ENCODE results near the gene ATN1. TPM values are rescaled to one million over a fixed set of nuclear protein-coding genes. Genes with fewer than 3 reads are reported as not detected.

Gene ATN1
- total and polyA plus RNA-seq, 9 of the 15 experiments (the other 6 are each of a cell fraction or from before 2014, with no cell fraction given), result 0.15 to 49.8 (median 2.7) TPM

DNA sequence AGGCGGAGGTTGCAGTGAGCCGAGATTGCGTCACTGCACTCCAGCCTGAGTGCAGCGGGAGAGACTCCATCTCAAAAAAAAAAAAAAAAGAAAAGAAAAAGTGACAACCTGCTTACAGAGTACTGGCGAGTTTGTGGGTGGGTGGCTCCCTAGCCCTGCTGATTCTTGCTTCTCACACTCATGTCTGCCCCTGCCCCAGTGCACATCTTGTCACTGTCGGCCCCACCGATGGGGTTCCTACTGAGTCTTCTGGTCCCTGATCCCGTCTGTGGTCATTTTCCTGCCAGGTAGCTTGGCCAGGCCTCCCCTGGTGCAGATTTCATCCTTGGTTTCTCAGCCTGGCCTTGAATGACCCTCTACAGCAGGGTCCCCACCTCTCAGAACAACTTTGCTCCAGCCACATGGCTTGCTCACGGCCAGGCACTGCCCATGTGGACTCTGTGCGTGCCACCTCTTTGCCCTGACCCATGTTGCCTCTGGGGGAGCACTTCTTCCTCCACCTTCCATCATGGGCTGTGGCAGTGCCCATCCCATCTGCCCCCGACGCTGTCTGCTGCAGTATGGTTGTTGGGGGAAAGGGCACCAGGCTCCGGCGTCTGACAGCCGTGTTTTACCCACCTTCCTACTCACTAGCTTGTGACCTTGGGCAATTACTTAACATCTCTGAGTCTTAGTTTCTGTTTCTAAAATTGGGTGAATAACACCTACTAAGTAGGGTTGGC is 21.3 kb downstream of the ATN1 start:
- no peak overlapping the region for H2AFZ ChIP-seq (ENCODE audit: low read depth, low read length)
- H3K4me3 ChIP-seq, result no peak overlapping the region
- no peak overlapping the region for H3K27ac ChIP-seq (ENCODE audit: extremely low read depth, low read depth, low read length)
- H3K4me2 ChIP-seq (ENCODE audit: insufficient read depth, low read length), result no peak overlapping the region
- intact Hi-C loops (cut with micrococcal nuclease) (no loop called here), in situ Hi-C loops (cut with MboI) (no loop called here)
- FAIRE-seq (no peak), DNase-seq (ENCODE audit: extremely low read depth in 1 of 4, low spot score in 3 of 4) (no peak), ATAC-seq (no peak)
- POLR2A ChIA-PET, result interaction anchor here (0.8 to 1.5 kb wide), 2 partner anchors 12 to 77 kb away, joined by 3 read pairs; no protein-coding TSS in a partner anchor
- WGBS (ENCODE audit: insufficient coverage, low coverage, missing lambda C conversion rate), result 74% methylated on average over 13 of the region's 15 CpGs
- H3K9ac ChIP-seq (ENCODE audit: insufficient read depth in 1 of 2, low read depth in 2 of 2, low read length in 2 of 2), result peak overlapping the region in 1 of 2 experiments; percentile 32; a peak in 1 of 4 replicates
- no peaks in the 10 kb centered on the region for H3K9me3 ChIP-seq (replicated peaks; ENCODE audit: control insufficient read depth, insufficient read depth, low read depth, low read length)
- no TSS peak for BruUV-seq (replicated peaks)
- no peaks in the 10 kb centered on the region for H3K9me1 ChIP-seq (ENCODE audit: control insufficient read depth, insufficient read depth, low read length)
- TF ChIP-seq CHCHD3 (CRISPR knock-in tag; IDR thresholded peaks at IDR 0.05) (no peak), POLR2A (conservative IDR thresholded peaks at IDR 0.05) (no peak), CBX1 (IDR thresholded peaks at IDR 0.05; ENCODE audit: low read depth) (no peak)
- TF ChIP-seq, protein P1, sequence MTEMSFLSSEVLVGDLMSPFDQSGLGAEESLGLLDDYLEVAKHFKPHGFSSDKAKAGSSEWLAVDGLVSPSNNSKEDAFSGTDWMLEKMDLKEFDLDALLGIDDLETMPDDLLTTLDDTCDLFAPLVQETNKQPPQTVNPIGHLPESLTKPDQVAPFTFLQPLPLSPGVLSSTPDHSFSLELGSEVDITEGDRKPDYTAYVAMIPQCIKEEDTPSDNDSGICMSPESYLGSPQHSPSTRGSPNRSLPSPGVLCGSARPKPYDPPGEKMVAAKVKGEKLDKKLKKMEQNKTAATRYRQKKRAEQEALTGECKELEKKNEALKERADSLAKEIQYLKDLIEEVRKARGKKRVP (CRISPR knock-in tag; IDR thresholded peaks at IDR 0.05), result no peak
- TF ChIP-seq, protein P2, sequence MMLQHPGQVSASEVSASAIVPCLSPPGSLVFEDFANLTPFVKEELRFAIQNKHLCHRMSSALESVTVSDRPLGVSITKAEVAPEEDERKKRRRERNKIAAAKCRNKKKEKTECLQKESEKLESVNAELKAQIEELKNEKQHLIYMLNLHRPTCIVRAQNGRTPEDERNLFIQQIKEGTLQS (IDR thresholded peaks at IDR 0.05), result no peak; the same call in 1 of the 2 replicates
- TF ChIP-seq, protein P2 (CRISPR knock-in tag; conservative IDR thresholded peaks at IDR 0.05), result no peak
- peaks cover 4% of the 10 kb centered on the region; the same call in 1 of the 3 replicates for H3K36me3 ChIP-seq (ENCODE audit: control insufficient read depth, insufficient read depth, low read length)
- H3K4me1 ChIP-seq (replicated peaks in 1 of 2; ENCODE audit: control insufficient read depth in 2 of 2, insufficient read depth in 2 of 2, low read length in 2 of 2), result peaks cover 19 to 58% of the 10 kb centered on the region in 2 experiments
- H4K20me1 ChIP-seq (replicated peaks; ENCODE audit: control insufficient read depth, insufficient read depth, low read length), result no peaks in the 10 kb centered on the region
- H3K27me3 ChIP-seq (ENCODE audit: control insufficient read depth in 2 of 2, insufficient read depth in 2 of 2, low read length in 2 of 2), result no peaks in the 10 kb centered on the region
- H3K79me2 ChIP-seq (ENCODE audit: control insufficient read depth, insufficient read depth, low read length), result peaks cover 13% of the 10 kb centered on the region
- CTCF ChIA-PET (ENCODE audit: low intra/inter-chr PET ratio), result interaction anchor here (0.7 kb wide), 1 partner anchor 160 kb away, joined by 4 read pairs; the partner anchor contains the start of gene C1RL

Data from K562 (cell line).